ENCODE results near the gene PPP2R3A.
"Not testable (repeated sequence)": the region's sequence is repeated elsewhere in the genome, so short reads cannot be mapped to it uniquely, and the experiment has no call there.

PPP2R3A gene

GRCh38 chr3:136144397-136144796 lies 178.9 kb downstream of the PPP2R3A start:
- not testable (repeated sequence) for H3K27me3 ChIP-seq (ENCODE audit: control insufficient read depth in 2 of 2, insufficient read depth in 2 of 2, low read length in 2 of 2); H3K4me1 ChIP-seq (ENCODE audit: control insufficient read depth in 2 of 2, insufficient read depth in 2 of 2, low read length in 2 of 2); H3K9ac ChIP-seq (ENCODE audit: low read depth in 1 of 2, low read length in 2 of 2); H3K9me3 ChIP-seq (ENCODE audit: control insufficient read depth in 2 of 2, low read length in 2 of 2); H3K36me3 ChIP-seq (ENCODE audit: control insufficient read depth in 2 of 2, insufficient read depth in 2 of 2, low read length in 2 of 2); H3K27ac ChIP-seq (ENCODE audit: low read depth in 2 of 2, low read length in 2 of 2); H3K4me3 ChIP-seq (ENCODE audit: low read length in 2 of 2)

- Histone ChIP-seq H3K9ac (ENCODE audit: low read depth in 1 of 2, low read length in 2 of 2) (no peak overlapping the region), H3K4me1 (ENCODE audit: control insufficient read depth in 2 of 2, insufficient read depth in 2 of 2, low read length in 2 of 2) (peaks cover 0 to 4% of the 10 kb centered on the region in 2 donors), H3K9me3 (ENCODE audit: control insufficient read depth in 2 of 2, low read length in 2 of 2) (no peaks in the 10 kb centered on the region), H3K27me3 (ENCODE audit: control insufficient read depth in 2 of 2, insufficient read depth in 2 of 2, low read length in 2 of 2) (no peaks in the 10 kb centered on the region), H3K36me3 (ENCODE audit: control insufficient read depth in 2 of 2, insufficient read depth in 2 of 2, low read length in 2 of 2) (peaks cover 5 to 13% of the 10 kb centered on the region in 2 donors), H3K27ac (ENCODE audit: low read depth in 2 of 2, low read length in 2 of 2) (no peak overlapping the region), H3K4me3 (ENCODE audit: low read length in 2 of 2) (no peak overlapping the region)
Observed at GRCh38 chr3:136146981-136147729, 181.6 kb downstream of the PPP2R3A start.

GRCh38 chr3:136149667-136150066 lies 184.1 kb downstream of the PPP2R3A start:
- H3K36me3 ChIP-seq (ENCODE audit: control insufficient read depth in 2 of 2, insufficient read depth in 2 of 2, low read length in 2 of 2): peaks cover 5 to 16% of the 10 kb centered on the region in 2 donors

GRCh38 chr3:136151219-136151618 lies 185.7 kb downstream of the PPP2R3A start:
- H3K4me3 ChIP-seq (ENCODE audit: low read length in 2 of 2): no peak overlapping the region
- no peak overlapping the region for H3K27ac ChIP-seq (ENCODE audit: low read depth in 2 of 2, low read length in 2 of 2)
- H3K36me3 ChIP-seq (ENCODE audit: control insufficient read depth in 2 of 2, insufficient read depth in 2 of 2, low read length in 2 of 2): peaks cover 5 to 15% of the 10 kb centered on the region in 2 donors
- H3K4me1 ChIP-seq (ENCODE audit: control insufficient read depth in 2 of 2, insufficient read depth in 2 of 2, low read length in 2 of 2): peaks cover 0 to 4% of the 10 kb centered on the region in 2 donors
- no peaks in the 10 kb centered on the region for H3K9me3 ChIP-seq (ENCODE audit: control insufficient read depth in 2 of 2, low read length in 2 of 2)
- no peaks in the 10 kb centered on the region for H3K27me3 ChIP-seq (ENCODE audit: control insufficient read depth in 2 of 2, insufficient read depth in 2 of 2, low read length in 2 of 2)
- no peak overlapping the region for H3K9ac ChIP-seq (ENCODE audit: low read depth in 1 of 2, low read length in 2 of 2)

More at GRCh38 chr3:136149667-136150066, 184.1 kb downstream of the PPP2R3A start:
- no peak overlapping the region for H3K27ac ChIP-seq (ENCODE audit: low read depth in 2 of 2, low read length in 2 of 2)
- peaks cover 0 to 4% of the 10 kb centered on the region in 2 donors for H3K4me1 ChIP-seq (ENCODE audit: control insufficient read depth in 2 of 2, insufficient read depth in 2 of 2, low read length in 2 of 2)
- H3K4me3 ChIP-seq (ENCODE audit: low read length in 2 of 2): no peak overlapping the region
- H3K9me3 ChIP-seq (ENCODE audit: control insufficient read depth in 2 of 2, low read length in 2 of 2): no peaks in the 10 kb centered on the region
- H3K9ac ChIP-seq (ENCODE audit: low read depth in 1 of 2, low read length in 2 of 2): no peak overlapping the region
- no peaks in the 10 kb centered on the region for H3K27me3 ChIP-seq (ENCODE audit: control insufficient read depth in 2 of 2, insufficient read depth in 2 of 2, low read length in 2 of 2)

GRCh38 chr3:136152176-136152843 lies 186.8 kb downstream of the PPP2R3A start:
- Histone ChIP-seq H3K27me3 (ENCODE audit: control insufficient read depth in 2 of 2, insufficient read depth in 2 of 2, low read length in 2 of 2) (no peaks in the 10 kb centered on the region), H3K27ac (ENCODE audit: low read depth in 2 of 2, low read length in 2 of 2) (no peak overlapping the region), H3K4me1 (ENCODE audit: control insufficient read depth in 2 of 2, insufficient read depth in 2 of 2, low read length in 2 of 2) (peaks cover 0 to 4% of the 10 kb centered on the region in 2 donors), H3K9ac (ENCODE audit: low read depth in 1 of 2, low read length in 2 of 2) (no peak overlapping the region), H3K4me3 (ENCODE audit: low read length in 2 of 2) (no peak overlapping the region), H3K36me3 (ENCODE audit: control insufficient read depth in 2 of 2, insufficient read depth in 2 of 2, low read length in 2 of 2) (peaks cover 5 to 15% of the 10 kb centered on the region in 2 donors), H3K9me3 (ENCODE audit: control insufficient read depth in 2 of 2, low read length in 2 of 2) (no peaks in the 10 kb centered on the region)

GRCh38 chr3:136152963-136153362 lies 187.4 kb downstream of the PPP2R3A start:
- peaks cover 5 to 15% of the 10 kb centered on the region in 2 donors for H3K36me3 ChIP-seq (ENCODE audit: control insufficient read depth in 2 of 2, insufficient read depth in 2 of 2, low read length in 2 of 2)
- peaks cover 0 to 4% of the 10 kb centered on the region in 2 donors for H3K4me1 ChIP-seq (ENCODE audit: control insufficient read depth in 2 of 2, insufficient read depth in 2 of 2, low read length in 2 of 2)
- H3K4me3 ChIP-seq (ENCODE audit: low read length in 2 of 2): no peak overlapping the region
- no peaks in the 10 kb centered on the region for H3K27me3 ChIP-seq (ENCODE audit: control insufficient read depth in 2 of 2, insufficient read depth in 2 of 2, low read length in 2 of 2)
- no peak overlapping the region for H3K9ac ChIP-seq (ENCODE audit: low read depth in 1 of 2, low read length in 2 of 2)
- no peak overlapping the region for H3K27ac ChIP-seq (ENCODE audit: low read depth in 2 of 2, low read length in 2 of 2)
- no peaks in the 10 kb centered on the region for H3K9me3 ChIP-seq (ENCODE audit: control insufficient read depth in 2 of 2, low read length in 2 of 2)

GRCh38 chr3:136161516-136161915 lies 196.0 kb downstream of the PPP2R3A start:
- H3K36me3 ChIP-seq (ENCODE audit: control insufficient read depth in 2 of 2, insufficient read depth in 2 of 2, low read length in 2 of 2): no peaks in the 10 kb centered on the region
- no peak overlapping the region for H3K9ac ChIP-seq (ENCODE audit: low read depth in 1 of 2, low read length in 2 of 2)
- H3K27me3 ChIP-seq (ENCODE audit: control insufficient read depth in 2 of 2, insufficient read depth in 2 of 2, low read length in 2 of 2): no peaks in the 10 kb centered on the region
- no peaks in the 10 kb centered on the region for H3K4me1 ChIP-seq (ENCODE audit: control insufficient read depth in 2 of 2, insufficient read depth in 2 of 2, low read length in 2 of 2)
- H3K4me3 ChIP-seq (ENCODE audit: low read length in 2 of 2): no peak overlapping the region
- H3K9me3 ChIP-seq (ENCODE audit: control insufficient read depth in 2 of 2, low read length in 2 of 2): no peaks in the 10 kb centered on the region
- H3K27ac ChIP-seq (ENCODE audit: low read depth in 2 of 2, low read length in 2 of 2): no peak overlapping the region

- no peak overlapping the region for H3K9ac ChIP-seq (ENCODE audit: low read depth in 1 of 2, low read length in 2 of 2)
- H3K4me3 ChIP-seq (ENCODE audit: low read length in 2 of 2): no peak overlapping the region
- H3K27me3 ChIP-seq (ENCODE audit: control insufficient read depth in 2 of 2, insufficient read depth in 2 of 2, low read length in 2 of 2): no peaks in the 10 kb centered on the region
- no peak overlapping the region for H3K27ac ChIP-seq (ENCODE audit: low read depth in 2 of 2, low read length in 2 of 2)
- H3K9me3 ChIP-seq (ENCODE audit: control insufficient read depth in 2 of 2, low read length in 2 of 2): no peaks in the 10 kb centered on the region
- no peaks in the 10 kb centered on the region for H3K36me3 ChIP-seq (ENCODE audit: control insufficient read depth in 2 of 2, insufficient read depth in 2 of 2, low read length in 2 of 2)
- no peaks in the 10 kb centered on the region for H3K4me1 ChIP-seq (ENCODE audit: control insufficient read depth in 2 of 2, insufficient read depth in 2 of 2, low read length in 2 of 2)
Observed at GRCh38 chr3:136162322-136162721, 196.8 kb downstream of the PPP2R3A start.

- not testable (repeated sequence) for H3K36me3 ChIP-seq (ENCODE audit: control insufficient read depth in 2 of 2, insufficient read depth in 2 of 2, low read length in 2 of 2); H3K27me3 ChIP-seq (ENCODE audit: control insufficient read depth in 2 of 2, insufficient read depth in 2 of 2, low read length in 2 of 2); H3K4me1 ChIP-seq (ENCODE audit: control insufficient read depth in 2 of 2, insufficient read depth in 2 of 2, low read length in 2 of 2); H3K9ac ChIP-seq (ENCODE audit: low read depth in 1 of 2, low read length in 2 of 2); H3K9me3 ChIP-seq (ENCODE audit: control insufficient read depth in 2 of 2, low read length in 2 of 2); H3K27ac ChIP-seq (ENCODE audit: low read depth in 2 of 2, low read length in 2 of 2); H3K4me3 ChIP-seq (ENCODE audit: low read length in 2 of 2)
Observed at GRCh38 chr3:136163607-136164006, 198.1 kb downstream of the PPP2R3A start.

- no peaks in the 10 kb centered on the region for H3K36me3 ChIP-seq (ENCODE audit: control insufficient read depth in 2 of 2, insufficient read depth in 2 of 2, low read length in 2 of 2)
- H3K4me3 ChIP-seq (ENCODE audit: low read length in 2 of 2): no peak overlapping the region
- H3K27ac ChIP-seq (ENCODE audit: low read depth in 2 of 2, low read length in 2 of 2): no peak overlapping the region
- no peaks in the 10 kb centered on the region for H3K27me3 ChIP-seq (ENCODE audit: control insufficient read depth in 2 of 2, insufficient read depth in 2 of 2, low read length in 2 of 2)
- no peaks in the 10 kb centered on the region for H3K4me1 ChIP-seq (ENCODE audit: control insufficient read depth in 2 of 2, insufficient read depth in 2 of 2, low read length in 2 of 2)
- H3K9ac ChIP-seq (ENCODE audit: low read depth in 1 of 2, low read length in 2 of 2): no peak overlapping the region
- no peaks in the 10 kb centered on the region for H3K9me3 ChIP-seq (ENCODE audit: control insufficient read depth in 2 of 2, low read length in 2 of 2)
Observed at GRCh38 chr3:136166507-136166906, 201.0 kb downstream of the PPP2R3A start.

All from mucosa of rectum (tissue), 2 donors.